Inferior parietal cortex (tissue), 1 donor: Measurements from ENCODE around the gene SAMM50.
"Not testable (repeated sequence)": the region's sequence is repeated elsewhere in the genome, so short reads cannot be mapped to it uniquely, and the experiment has no call there.

ENCODE experiments used
- DNase-seq: peaks from one replicate; pipeline ENCODE4 v3.0.0-alpha.2; 2016; ENCODE audit errors: extremely low spot score

The SAMM50 gene

DNA sequence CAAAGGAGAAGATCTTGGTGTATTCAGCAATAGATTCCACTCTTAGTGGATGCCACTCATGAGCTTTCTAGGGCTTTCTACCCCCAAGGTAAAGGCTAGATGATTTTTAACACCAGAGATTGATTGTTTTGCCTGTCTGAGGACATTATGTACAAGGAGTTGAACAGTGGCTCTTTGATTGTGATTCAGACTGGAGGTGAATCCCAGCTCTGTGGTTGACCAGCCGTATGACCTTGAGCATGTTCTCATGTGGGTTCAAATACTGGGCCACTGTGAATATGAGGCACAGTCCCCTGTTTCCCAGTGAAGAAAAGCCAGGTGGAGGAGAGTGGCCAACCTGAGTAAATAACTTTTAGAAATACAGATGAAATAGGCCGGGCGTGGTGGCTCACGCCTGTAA is 44.9 kb downstream of the SAMM50 start:
- DNase-seq: no peak

DNA sequence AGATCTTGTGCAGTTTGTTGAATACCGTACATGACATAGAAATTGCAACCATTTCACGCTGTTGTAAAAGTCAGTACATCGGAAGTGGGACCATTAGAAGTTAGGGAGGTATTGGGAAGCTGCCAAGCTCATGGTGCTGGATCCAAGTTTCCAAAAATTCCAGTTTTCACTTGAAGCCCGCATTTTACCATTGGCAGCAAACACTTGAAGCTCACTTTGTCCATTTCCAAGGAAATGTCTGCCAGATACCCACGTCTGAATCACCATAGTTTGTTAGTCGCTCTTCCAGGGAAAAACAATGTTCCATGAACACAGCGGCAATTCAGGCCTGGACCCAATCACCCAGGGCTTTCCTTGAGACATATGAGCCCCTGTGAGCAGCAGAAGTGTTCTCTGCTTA is 46.3 kb downstream of the SAMM50 start:
- DNase-seq: no peak

DNA sequence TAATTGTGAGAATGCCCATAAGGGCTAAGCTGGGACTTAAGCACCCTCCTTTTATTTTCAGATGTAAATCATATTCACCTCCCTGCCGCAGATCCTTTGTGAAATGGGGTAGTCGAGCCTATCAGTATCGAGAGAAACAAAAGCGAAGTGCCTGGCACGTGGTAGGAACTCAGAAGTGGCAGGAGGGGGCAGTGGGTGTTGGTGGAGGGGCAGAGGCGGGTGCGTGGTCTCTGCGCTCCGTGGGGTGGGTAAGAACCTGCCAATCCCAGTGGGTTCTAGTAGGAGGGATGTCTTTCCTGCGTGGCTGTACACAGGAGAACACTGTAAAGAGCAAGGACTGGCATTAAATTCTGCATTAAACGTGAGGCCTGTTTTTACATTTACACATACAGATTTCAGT is 47.1 kb downstream of the SAMM50 start:
- DNase-seq: no peak

DNA sequence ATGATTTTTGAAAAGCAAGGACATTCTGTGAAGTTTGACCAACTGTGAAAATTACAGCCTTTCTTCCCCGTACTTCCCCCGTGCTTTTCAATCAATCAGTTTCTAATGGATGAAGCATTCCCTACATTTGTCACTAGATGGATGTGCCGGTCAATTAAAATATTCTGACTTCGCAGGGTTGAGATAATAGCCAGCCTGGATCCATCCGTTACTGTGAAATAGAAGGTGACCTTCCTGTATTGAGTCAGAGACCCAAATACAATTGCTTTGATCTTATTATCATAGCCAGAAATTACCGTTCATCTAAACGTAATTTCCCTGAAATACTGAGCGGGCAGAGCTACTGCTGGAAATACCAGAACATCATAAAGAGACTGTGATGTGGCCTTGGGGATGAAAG is 47.8 kb downstream of the SAMM50 start:
- no peak for DNase-seq

DNA sequence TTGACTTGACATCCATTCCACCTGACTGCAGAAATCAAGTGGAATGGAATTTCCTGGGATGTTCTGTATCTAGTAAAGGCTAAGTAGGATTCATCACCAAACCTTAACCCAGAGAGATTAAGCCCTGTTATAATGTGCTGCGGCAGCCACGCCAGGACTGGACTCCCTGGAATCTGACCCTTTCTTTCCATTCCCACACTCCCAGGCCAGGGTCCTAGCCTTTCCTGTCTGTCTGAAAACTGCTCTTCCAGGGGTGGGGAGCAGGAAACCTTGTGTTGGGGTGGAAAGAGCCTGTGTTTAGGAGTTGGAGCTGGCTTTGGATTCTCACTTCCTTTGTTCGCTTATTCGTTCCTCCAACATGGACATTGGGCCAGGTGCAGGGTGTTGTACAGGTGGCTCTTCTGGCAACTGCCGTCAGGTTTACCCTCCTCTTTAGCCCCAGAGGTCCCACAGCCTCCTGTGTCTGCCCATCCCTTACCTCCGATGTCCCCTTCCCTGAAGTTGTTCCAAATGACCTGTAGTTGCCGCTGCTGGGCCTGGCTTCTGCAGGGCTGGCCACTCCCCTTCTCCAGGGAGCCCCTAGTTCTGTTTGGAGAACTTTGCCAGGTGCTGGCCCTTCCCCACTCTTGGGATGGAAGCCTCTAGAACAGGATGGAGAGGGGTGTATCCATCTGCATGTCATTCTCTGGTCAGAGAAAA is 48.3 kb downstream of the SAMM50 start:
- DNase-seq: no peak

DNA sequence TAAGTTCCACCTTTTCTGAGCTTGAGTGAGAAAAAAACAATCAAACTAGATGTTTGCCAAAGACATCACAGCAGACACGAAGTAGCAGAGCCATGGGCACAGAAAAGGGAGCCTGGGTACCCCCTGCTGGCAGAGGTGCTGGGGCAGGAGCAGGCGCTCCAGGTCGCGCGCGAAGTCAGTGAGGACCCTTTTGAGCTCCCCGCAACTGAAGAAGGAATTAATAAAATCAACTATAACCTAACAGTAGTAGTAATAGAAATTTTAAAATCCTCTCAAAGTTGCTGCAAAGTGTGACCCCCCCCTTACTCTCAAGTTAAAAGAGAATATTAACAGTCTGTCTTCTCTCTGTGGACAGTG is 48.8 kb downstream of the SAMM50 start:
- no peak for DNase-seq

DNA sequence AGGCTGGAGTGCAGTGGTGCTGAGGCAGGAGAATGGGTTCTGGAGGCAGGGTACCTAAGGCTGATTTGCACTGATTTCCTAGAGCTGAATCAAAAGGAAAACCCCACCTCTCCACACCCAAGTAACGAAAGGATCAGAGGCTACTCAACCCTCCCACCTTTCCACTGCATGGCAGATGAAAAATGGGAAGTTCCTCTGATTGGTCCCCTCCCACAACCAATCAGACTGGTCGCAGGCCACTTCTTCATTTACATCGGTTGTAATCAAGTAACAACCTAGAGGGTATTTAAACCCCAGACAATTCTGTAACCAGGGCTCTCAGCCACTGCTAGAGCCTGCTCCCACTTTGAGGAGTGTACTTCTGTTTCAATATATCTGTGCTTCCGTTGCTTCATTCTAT is 50.3 kb downstream of the SAMM50 start:
- DNase-seq: no peak

DNA sequence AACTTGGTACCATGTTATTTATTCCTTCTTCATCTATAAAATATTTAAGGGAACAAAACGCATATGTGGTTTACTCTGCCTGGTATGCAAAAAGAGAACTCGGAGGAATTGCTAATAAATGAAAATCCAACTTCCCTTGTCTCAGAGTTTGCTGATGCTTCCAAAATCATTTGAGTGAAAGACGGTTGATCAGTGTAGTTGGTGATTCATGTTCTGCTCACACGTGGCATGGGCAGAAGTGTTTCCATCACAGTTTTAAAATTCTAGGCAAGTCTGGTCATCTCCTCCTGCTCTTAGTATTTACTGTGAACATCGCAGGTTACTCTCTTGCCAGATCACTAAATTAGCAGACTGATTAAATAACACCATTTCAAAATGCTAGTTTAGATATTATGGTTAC is 56.9 kb downstream of the SAMM50 start:
- no peak for DNase-seq

DNA sequence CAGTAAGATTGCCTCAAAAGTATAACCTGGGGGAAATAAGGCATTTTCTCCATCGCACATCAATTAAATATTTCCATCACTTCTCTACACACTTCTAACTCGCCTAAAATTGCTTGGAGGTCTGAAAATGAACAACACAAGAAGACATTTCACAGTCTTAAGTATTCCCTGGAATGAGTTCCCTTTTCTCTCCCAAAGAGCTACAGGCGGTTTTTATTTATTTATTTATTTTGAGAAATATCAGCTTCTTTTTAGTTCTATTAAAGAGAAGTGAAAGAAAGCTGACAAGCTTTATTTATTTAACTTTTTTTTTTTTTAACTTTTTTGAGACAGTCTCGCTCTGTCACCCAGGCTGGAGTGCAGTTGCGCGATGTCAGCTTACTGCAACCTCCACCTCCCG is 57.3 kb downstream of the SAMM50 start:
- no peak for DNase-seq

DNA sequence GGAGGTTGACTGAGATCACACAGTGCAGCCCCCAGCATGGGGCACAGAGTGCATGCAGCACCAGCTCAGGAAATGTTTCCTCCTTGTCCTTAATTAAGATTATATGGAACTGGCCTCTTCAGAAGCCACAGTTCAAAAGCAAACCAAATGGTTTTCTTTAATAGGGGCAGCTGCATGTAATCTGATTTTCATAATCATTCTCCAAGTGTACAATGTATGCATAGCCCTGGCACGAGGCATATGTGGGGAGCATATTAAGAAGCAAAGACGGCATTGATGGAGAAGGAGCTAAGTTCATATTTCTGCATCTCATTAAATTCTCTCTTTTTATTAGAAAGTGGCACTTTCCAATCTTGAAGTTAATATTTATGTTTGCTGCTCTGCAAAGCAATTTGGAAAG is 59.0 kb downstream of the SAMM50 start:
- DNase-seq: no peak

DNA sequence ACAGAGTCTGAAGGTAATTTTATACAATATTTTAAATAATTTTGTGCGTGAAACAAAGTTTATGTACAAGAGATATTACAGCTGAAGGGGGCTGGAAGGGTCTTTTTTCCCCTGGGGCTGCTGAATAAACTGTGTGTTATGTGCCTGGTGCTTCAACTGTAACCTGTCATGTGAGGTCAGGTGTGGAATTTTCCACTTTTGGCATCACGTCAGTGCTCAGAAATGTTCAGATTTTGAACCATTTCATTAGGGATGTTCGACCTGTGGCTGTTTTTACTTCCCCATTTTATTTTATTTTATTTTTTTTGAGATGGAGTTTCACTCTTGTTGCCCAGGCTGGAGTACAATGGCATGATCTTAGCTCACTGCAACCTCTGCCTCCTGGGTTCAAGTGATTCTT is 61.3 kb downstream of the SAMM50 start:
- DNase-seq: not testable (repeated sequence)

DNA sequence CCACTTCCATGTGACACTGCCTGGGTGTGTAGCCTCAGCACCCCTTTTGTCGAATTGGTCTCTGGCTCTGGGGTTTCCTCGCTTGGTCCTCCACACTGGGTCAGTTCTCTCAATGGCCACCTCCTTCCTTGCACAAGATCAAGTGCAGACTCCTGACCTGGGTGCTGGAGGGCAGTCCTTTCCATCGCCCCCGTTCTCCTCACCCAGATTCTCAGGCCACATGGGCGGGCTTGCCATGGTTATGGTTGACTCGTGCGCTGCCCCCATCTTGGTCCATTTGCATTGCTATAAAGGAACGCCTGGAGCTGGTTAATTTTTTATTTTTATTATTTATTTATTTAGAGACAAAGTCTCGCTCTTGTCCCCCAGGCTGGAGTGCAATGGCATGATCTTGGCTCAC is 63.4 kb downstream of the SAMM50 start:
- DNase-seq: no peak

DNA sequence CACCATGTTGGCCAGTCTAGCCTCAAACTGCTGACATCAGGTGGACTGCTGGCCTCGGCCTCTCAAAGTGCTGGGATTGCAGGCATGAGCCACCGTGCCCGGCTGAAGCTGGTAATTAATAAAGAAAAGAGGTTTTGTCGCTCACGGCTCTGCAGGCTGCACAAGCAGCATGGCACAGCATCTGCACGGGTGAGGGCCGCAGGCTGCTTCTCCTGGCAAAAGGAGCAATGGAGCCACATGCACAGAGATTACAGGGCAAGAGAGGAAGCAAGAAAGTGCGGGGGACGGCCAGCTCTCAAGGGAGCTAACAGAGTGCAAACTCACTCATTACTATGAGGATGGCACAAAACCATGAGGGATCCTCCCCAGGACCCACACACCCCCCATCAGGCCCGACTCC is 64.2 kb downstream of the SAMM50 start:
- DNase-seq: no peak

DNA sequence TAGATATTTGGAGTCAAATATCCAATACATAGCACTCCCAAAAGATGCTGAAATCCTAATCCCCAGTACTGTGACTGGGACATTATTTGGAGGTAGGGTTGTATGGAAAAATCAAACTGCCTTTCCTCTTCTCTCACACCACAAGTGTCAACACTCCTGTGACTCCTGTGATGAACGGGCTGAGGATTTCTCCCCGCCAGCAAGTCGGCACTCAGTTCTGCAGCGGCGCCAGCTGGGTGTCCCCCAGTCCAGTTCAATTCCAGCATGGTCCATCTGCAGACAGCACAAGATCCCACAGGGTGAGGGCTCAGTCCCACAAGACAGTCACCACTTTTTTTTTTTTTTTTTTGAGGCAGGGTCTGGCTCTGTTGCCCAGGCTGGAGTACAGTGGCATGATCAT is 64.6 kb downstream of the SAMM50 start:
- no peak for DNase-seq

DNA sequence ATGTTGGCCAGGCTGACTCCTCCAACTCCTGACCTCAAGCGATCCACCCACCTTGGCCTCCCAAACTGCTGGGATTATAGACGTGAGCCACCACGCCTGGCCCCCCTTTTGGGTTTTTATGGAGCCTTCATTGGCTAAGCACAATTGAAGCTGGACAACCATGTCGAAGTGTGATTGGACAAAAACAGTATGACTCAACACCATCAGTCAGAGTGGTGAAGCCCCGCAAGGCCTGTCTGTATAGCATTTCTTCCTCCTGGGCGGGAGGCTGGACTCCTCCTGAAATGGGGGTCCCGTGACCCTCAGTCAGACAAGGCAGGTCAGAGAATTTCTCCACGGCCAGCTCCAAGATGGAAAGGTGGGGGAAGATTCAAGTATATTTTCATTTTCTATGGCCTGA is 65.7 kb downstream of the SAMM50 start:
- no peak for DNase-seq

DNA sequence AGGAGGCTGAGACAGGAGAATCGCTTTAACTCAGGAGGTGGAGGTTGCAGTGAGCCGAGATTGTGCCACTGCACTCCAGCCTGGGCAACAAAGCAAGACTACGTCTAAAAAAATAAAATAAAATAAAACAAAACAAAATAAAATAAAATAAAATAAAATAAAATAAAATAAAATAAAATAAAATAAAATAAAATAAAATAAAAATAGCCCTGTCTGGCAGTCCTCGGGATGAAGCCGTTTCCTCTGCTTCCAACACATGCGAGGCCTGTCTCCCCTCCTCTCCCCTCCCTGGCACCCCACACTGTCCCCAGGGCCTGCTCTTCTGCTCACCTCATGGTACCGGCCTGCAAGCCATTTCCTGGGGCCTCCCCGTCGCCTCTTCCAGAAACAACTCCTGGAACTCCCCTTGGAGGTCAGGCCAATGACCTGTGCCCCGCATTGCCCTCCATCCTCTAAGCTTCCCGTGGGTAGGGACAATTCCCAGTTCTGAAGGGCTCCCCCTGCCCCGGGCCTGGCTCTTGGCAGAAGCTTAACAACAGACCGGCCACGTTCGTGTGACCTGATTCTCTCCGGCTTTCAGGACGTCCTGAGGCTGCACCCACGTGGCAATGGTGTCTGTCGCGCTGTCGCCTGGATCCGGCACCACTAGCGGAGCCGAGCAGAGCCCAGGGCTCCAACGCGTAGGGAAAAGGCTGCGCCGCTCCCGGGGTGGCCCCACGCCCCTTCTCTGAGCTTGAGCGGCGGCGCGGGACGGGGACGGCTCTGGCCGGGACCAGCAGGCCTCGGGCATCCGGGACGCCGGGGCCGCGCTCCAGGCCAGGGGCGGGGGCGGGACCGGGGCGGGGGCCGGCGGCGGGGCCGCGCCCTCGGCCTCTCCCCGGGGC is 68.4 kb downstream of the SAMM50 start:
- DNase-seq: no peak

DNA sequence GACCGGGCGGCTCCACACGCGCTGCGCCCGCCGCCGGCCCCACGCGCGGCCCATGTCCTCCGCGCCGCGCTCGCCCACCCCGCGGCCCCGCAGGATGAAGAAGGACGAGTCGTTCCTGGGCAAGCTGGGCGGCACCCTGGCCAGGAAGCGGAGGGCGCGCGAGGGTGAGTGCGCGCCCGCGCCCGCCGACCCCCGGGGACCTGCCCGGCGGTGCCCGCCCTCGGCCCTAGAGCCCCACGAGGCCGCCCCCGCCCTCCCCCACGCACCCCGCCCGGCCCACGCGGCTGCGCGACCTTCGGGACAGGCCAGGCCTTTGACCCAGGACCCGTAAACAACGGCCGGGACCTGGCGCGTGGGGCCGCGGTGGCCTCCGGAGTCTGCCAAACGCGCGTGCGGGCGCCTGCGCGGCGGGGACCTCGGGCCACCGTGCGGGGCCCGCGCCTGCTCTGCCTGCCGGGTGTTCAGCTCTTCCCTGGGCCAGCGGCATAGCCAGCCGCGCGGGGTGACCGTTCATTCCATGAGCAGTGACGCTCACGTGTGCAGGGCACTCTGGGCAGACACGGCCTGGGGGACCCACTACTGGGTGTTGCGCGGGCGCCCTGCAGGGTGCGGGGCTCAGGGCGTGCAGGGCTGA is 69.2 kb downstream of the SAMM50 start, which contains the start of gene PARVB:
Gene PARVB, plus strand, starts transcription at position 15 of the 634 bp plus-strand sequence. Its CDS starts 38 bp downstream, at position 53.
- no peak for DNase-seq

DNA sequence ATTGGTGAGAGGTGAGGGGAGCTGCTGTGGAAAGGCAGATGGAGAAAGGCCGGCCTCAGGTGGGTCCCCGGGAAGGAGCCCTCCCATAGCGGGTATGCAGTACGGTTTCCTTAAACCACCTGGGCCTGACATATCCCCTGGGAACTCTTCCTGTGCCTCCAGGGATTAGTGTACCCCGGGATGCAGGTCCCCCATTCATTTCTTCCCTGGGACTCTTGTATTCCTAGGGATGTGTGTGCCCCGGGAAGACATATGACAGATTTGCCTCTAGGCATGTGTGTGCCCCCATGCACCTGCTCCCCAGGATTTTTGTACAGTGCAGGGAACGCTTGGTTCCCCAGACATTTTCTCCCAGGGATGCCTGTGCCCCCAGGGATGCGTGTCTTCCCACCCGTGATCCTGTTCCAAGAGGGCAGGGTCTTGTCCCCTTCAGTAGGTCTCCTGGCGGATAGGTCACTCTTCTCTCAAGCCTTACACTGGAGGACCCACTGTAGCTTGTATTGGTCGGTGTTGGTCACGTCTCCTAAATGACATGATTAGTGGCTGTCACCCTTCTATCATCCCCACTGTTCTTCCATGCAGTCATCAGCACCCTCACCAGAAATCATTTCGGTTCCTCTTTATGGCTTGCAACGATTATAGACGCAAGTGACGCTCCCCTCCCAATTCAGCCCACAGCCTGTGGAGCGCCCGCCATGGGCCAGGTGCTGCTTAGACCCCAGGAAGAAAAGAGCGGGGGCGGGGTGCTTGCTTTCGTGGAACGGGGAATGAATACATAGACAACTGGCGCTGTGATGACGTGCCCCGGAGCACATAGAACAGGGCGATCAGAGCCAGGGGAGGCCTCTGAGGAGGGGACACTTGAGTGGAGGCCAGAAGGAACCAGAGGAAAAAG is 70.2 kb downstream of the SAMM50 start:
- DNase-seq: no peak

DNA sequence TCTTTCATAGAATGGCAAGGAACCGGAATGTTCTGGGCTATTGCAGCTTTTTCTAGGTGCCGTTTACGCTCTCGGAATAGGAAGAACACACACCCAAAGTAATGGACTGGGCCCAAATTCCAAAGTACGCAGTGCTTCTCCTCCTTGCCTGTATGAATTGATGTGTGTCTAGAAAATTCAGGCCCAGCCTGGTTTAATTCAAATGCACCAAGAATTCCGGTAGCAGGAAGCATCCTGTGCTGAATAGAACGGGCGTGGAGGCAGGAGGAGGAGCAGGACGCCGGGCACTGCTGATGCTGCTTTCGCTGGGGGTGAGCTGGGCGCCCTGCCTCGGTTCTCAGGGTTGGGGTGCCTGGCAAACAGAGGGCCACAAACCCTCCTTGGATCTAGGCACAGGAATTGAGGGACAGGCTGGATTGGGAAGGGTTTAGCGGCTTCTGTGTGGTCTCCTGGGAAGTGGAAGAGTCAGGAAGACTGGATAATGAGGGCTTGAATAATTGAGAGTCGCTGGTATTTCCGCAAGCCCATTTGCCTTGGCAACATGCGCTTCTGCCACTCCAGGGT is 70.9 kb downstream of the SAMM50 start:
- no peak for DNase-seq

DNA sequence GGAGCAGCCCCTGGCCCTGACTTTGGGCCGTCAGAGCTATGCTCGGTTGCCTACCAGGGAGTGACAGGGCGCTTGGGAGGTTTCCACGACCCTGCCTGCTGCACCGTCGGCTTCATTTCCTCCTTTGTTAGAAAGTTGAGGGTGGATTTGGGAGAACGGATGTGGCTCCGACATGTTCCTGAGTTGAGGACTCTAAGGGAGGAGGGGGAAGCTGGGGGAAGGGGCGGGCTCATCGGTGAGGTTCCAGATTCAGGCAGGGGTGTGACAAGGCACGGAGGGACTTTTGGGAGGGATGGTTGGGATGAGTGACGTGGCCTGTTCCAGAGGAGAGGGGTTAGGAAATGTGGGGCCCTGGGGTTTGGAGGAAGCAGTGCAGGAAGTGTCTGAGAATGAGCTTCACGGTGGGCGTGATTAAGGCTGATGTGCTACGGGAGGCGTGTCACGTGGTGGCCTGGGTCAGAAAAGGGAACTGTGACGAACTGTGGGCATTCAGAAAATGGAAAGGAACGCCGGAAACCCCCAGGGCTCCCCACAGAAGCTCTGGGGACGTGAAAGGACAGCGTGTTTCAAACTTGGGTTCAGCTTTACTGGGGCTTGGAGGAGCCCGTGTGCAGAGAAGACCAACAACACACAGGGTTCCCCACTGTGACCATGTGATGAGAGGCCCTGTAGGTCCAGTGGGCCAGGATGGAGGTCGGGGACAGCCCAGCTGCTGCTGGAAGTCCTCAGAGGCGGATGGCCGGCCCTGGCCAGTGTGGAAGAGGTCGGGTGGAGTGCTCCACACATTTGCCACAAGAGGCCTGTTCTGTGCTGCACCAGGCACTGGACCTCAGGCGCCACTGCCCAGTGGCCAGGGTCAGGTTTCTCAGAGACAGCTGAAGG is 71.6 kb downstream of the SAMM50 start:
- no peak for DNase-seq
